ENCODE data around the gene KLF1. TPM values are rescaled to one million over a fixed set of nuclear protein-coding genes. Genes with fewer than 3 reads are reported as not detected.

KLF1 gene
- total and polyA plus RNA-seq, 2 of the 13 experiments (the other 11 are each of a cell fraction or from before 2014, with no cell fraction given) = not detected

DNA sequence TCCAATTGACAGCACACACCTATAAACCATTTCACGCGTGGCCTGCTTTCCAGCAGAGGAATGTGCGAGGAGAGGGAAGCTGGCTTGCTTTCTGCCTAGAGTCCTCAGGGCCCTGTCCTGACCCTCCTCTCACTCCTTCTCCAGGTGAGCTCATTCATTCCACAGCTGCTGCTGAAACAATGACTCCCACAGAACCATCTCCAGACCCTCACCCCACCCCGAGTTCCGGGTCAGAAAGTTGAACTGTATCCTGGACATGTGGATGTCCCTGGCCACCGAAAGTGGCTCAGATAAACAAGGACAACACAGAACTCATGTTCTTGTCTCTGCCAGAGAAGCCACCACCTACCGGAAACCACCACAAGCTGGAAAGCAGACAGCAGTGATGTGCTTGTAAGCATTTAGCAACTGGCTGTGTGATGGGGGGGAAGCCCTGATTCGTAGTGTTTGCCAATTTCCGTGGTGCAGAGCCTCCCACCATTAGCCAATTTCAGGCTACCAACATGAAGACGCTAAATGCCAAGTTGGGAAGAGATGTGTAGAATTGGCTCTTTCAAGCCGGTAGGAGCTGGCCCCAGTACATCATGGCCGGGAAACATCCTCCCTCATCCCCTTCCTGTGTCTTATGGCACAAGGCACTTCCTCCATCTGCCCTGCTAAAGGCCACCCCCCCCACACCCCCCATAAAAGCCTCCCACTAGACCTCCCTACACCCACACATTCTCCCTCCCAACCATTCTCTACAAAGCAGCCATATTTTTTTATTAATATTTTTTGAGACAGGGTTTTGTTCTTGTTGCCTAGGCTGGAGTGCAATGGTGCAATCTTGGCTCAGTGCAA is 27.1 kb upstream of the KLF1 start (continued):
- TF ChIP-seq ZNF337 (CRISPR knock-in tag; IDR thresholded peaks at IDR 0.05; ENCODE audit: borderline replicate concordance, low read depth) (no peak), CHD4 (IDR thresholded peaks at IDR 0.05; ENCODE audit: borderline replicate concordance, low read length) (no peak), CBX2 (IDR thresholded peaks at IDR 0.05; ENCODE audit: low read depth, low read length) (no peak), CBX2 (CRISPR knock-in tag; IDR thresholded peaks at IDR 0.05; ENCODE audit: low read depth) (no peak), HOXA3 (CRISPR knock-in tag; IDR thresholded peaks at IDR 0.05) (0 out of 2 replicates have a peak, but pooled peaks have one; percentile 8), NCOA5 (CRISPR knock-in tag; IDR thresholded peaks at IDR 0.05) (no peak), HOXD1 (CRISPR knock-in tag; IDR thresholded peaks at IDR 0.05) (0 out of 2 replicates have a peak, but pooled peaks have one; percentile 25), TEAD2 (CRISPR knock-in tag; IDR thresholded peaks at IDR 0.05) (no peak), ZNF10 (CRISPR knock-in tag; IDR thresholded peaks at IDR 0.05; ENCODE audit: borderline replicate concordance, low read depth) (no peak), ZNF780A (CRISPR knock-in tag; IDR thresholded peaks at IDR 0.05) (no peak), TBX3 (IDR thresholded peaks at IDR 0.05; ENCODE audit: borderline replicate concordance) (no peak), SMAD1 (CRISPR knock-in tag; IDR thresholded peaks at IDR 0.05; ENCODE audit: borderline replicate concordance, low read depth) (no peak)
- TF ChIP-seq, protein P1, sequence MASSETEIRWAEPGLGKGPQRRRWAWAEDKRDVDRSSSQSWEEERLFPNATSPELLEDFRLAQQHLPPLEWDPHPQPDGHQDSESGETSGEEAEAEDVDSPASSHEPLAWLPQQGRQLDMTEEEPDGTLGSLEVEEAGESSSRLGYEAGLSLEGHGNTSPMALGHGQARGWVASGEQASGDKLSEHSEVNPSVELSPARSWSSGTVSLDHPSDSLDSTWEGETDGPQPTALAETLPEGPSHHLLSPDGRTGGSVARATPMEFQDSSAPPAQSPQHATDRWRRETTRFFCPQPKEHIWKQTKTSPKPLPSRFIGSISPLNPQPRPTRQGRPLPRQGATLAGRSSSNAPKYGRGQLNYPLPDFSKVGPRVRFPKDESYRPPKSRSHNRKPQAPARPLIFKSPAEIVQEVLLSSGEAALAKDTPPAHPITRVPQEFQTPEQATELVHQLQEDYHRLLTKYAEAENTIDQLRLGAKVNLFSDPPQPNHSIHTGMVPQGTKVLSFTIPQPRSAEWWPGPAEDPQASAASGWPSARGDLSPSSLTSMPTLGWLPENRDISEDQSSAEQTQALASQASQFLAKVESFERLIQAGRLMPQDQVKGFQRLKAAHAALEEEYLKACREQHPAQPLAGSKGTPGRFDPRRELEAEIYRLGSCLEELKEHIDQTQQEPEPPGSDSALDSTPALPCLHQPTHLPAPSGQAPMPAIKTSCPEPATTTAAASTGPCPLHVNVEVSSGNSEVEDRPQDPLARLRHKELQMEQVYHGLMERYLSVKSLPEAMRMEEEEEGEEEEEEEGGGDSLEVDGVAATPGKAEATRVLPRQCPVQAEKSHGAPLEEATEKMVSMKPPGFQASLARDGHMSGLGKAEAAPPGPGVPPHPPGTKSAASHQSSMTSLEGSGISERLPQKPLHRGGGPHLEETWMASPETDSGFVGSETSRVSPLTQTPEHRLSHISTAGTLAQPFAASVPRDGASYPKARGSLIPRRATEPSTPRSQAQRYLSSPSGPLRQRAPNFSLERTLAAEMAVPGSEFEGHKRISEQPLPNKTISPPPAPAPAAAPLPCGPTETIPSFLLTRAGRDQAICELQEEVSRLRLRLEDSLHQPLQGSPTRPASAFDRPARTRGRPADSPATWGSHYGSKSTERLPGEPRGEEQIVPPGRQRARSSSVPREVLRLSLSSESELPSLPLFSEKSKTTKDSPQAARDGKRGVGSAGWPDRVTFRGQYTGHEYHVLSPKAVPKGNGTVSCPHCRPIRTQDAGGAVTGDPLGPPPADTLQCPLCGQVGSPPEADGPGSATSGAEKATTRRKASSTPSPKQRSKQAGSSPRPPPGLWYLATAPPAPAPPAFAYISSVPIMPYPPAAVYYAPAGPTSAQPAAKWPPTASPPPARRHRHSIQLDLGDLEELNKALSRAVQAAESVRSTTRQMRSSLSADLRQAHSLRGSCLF (CRISPR knock-in tag; IDR thresholded peaks at IDR 0.05; ENCODE audit: borderline replicate concordance) = no peak
- TF ChIP-seq, protein P2, sequence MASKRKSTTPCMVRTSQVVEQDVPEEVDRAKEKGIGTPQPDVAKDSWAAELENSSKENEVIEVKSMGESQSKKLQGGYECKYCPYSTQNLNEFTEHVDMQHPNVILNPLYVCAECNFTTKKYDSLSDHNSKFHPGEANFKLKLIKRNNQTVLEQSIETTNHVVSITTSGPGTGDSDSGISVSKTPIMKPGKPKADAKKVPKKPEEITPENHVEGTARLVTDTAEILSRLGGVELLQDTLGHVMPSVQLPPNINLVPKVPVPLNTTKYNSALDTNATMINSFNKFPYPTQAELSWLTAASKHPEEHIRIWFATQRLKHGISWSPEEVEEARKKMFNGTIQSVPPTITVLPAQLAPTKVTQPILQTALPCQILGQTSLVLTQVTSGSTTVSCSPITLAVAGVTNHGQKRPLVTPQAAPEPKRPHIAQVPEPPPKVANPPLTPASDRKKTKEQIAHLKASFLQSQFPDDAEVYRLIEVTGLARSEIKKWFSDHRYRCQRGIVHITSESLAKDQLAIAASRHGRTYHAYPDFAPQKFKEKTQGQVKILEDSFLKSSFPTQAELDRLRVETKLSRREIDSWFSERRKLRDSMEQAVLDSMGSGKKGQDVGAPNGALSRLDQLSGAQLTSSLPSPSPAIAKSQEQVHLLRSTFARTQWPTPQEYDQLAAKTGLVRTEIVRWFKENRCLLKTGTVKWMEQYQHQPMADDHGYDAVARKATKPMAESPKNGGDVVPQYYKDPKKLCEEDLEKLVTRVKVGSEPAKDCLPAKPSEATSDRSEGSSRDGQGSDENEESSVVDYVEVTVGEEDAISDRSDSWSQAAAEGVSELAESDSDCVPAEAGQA (IDR thresholded peaks at IDR 0.05; ENCODE audit: low read depth) = no peak
- TF ChIP-seq, protein P2 (CRISPR knock-in tag; IDR thresholded peaks at IDR 0.05; ENCODE audit: borderline replicate concordance) = no peak
- TF ChIP-seq, protein P3, sequence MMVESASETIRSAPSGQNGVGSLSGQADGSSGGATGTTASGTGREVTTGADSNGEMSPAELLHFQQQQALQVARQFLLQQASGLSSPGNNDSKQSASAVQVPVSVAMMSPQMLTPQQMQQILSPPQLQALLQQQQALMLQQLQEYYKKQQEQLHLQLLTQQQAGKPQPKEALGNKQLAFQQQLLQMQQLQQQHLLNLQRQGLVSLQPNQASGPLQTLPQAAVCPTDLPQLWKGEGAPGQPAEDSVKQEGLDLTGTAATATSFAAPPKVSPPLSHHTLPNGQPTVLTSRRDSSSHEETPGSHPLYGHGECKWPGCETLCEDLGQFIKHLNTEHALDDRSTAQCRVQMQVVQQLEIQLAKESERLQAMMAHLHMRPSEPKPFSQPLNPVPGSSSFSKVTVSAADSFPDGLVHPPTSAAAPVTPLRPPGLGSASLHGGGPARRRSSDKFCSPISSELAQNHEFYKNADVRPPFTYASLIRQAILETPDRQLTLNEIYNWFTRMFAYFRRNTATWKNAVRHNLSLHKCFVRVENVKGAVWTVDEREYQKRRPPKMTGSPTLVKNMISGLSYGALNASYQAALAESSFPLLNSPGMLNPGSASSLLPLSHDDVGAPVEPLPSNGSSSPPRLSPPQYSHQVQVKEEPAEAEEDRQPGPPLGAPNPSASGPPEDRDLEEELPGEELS (CRISPR knock-in tag; IDR thresholded peaks at IDR 0.05) = peak; percentile 47; the same call in 1 of the 2 replicates
